Measurements from ENCODE around the gene STAMBP. TPM values are rescaled to one million over a fixed set of nuclear protein-coding genes. Genes with fewer than 3 reads are reported as not detected.
"Not testable (repeated sequence)": the region's sequence is repeated elsewhere in the genome, so short reads cannot be mapped to it uniquely, and the experiment has no call there.

STAMBP gene
- 10 to 100 TPM; 29.5 to 37.2 (median 30.3) TPM for total RNA-seq

DNA sequence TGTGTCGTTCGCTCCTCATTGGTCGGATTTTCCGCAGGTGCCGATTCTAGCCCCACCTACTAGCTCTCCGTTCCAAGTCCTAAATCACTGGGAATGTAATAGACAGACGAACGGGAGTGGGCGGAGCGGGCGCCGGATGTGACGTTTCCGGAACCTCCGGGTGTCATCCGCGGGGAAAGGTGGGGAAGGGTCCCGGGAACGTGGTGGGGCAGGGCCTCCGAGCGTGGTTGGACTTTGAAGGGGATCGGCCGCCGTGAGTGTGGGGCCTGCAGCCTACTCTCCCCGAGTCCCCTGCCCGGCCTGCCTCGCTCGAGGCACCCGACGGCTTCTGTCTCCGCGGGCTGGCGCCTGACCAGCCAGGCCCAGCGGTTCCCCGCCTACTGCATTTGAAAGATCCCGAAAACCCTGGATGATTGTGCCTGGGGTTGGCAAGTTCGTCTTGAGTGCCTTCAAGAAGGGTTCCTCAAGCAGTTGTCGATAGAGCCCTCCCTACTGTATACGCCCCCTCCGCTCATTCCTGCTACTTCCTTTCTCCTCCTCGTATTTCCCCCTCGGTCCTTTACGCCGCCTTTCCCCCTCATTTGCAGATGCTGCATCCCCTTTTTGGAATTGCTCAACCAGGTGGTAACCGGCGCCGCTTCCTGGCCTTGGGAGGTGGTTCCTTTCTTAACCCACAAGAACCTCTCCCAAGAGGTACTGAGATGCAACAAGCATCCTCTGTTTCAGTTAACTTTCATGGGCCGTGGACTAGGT lies at the start of gene STAMBP:
Gene STAMBP, plus strand, starts transcription at position 144 of the 753 bp plus-strand sequence. CDS start 1,896 bp downstream, outside the sequence.
- Mint-ChIP-seq H3K27me3 (ENCODE audit: low read depth) (no peaks in the 10 kb centered on the region), H3K9me3 (peaks cover 4% of the 10 kb centered on the region), H3K4me3 (peak within 1 kb of the TSS; percentile 94), H3K36me3 (ENCODE audit: insufficient read depth) (peaks cover 9% of the 10 kb centered on the region), H3K4me1 (ENCODE audit: low read depth) (peaks cover 54% of the 10 kb centered on the region)
- ATAC-seq, result peak; percentile 48 to 68
- DNase-seq, result peak; percentile 88

DNA sequence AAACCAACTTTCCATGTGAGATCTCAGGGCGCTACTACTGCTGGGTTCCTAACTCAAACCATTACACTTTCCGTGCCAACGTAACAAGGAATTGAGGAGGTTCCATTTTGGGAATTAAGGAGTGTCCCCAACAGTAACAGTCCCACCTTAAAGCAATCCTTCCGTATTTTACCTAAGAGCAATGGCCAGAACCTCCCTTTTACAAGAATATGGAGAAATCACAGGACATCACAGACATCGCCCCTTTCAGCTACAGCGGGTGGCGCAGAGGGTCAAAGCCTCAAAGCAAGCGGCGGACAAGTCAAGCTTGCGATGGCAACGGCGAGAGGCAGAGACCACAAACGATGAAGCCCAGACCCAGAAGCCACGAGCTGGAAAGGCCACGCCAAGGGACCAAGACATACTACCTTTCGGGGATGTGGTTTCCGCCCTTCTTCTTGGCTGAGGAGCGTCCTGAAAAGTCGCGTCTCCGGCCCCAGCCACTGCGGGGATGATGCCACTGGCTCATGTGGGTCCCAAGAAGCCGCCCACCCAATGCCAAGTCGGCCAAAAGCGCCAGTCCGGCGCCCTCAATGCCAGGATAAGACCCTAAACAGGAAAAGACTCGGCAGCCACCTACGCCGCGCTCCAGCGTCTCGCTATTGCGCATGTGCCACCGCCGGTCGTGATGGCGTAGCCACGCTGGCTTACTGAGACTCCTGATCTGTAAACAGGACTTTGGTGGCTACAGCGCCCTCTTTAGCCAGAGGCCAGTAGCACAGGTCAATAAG lies 49.1 kb upstream of the STAMBP start, which contains the start of gene DUSP11:
Gene DUSP11, minus strand, starts transcription at position 637 of the 770 bp plus-strand sequence. Its CDS starts 129 bp downstream, at position 508.
- no peaks in the 10 kb centered on the region for H3K9me3 Mint-ChIP-seq
- peak within 1 kb of the TSS; percentile 97 for H3K4me3 Mint-ChIP-seq
- H3K4me1 Mint-ChIP-seq (ENCODE audit: low read depth), result peaks cover 28% of the 10 kb centered on the region
- peaks cover 17% of the 10 kb centered on the region for H3K36me3 Mint-ChIP-seq (ENCODE audit: insufficient read depth)
- peaks cover 6% of the 10 kb centered on the region for H3K27me3 Mint-ChIP-seq (ENCODE audit: low read depth)
- DNase-seq, result peak; percentile 96
- peak; percentile 100 for ATAC-seq

DNA sequence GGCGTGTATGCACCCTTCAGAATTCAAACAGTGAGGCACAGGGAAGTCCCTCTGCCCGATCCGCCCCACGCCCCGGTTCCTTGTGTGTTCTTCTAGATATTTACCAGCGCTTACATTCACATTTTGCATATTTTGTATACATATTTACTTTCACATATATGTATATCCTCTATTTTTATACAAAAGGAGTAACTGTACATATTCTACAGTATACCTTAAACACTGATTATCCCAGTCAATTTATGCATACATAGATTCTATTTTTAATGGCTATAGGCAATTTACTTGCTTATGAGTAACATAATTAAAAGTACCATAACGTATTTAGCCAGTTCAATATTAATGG lies 48.6 kb upstream of the STAMBP start:
- Mint-ChIP-seq H3K9me3 (no peaks in the 10 kb centered on the region), H3K4me1 (ENCODE audit: low read depth) (peaks cover 28% of the 10 kb centered on the region), H3K36me3 (ENCODE audit: insufficient read depth) (peaks cover 12% of the 10 kb centered on the region), H3K4me3 (peak overlapping the region; percentile 97), H3K27me3 (ENCODE audit: low read depth) (peaks cover 6% of the 10 kb centered on the region)
- ATAC-seq (no peak), DNase-seq (no peak)

DNA sequence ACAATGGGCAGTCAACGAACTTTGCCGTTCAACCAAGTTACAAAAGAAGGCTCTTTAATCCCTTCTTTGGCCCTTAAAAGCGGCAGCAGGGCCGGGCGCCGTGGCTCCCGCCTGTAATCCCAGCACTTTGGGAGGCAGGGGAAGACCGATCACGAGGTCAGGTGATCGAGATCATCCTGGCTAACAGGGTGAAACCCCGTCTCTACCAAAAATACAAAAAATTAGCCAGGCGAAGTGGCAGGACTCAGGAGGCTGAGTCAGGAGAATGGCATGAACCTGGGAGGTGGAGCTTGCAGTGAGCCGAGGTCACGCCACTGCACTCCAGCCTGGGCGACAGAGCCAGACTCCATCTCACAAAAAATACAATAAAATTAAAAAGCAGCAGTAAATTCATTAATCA lies 45.4 kb upstream of the STAMBP start:
- ATAC-seq; H3K9me3 Mint-ChIP-seq; H3K36me3 Mint-ChIP-seq (ENCODE audit: insufficient read depth); H3K27me3 Mint-ChIP-seq (ENCODE audit: low read depth); DNase-seq; H3K4me3 Mint-ChIP-seq: not testable (repeated sequence)
- peaks cover 10% of the 10 kb centered on the region for H3K4me1 Mint-ChIP-seq (ENCODE audit: low read depth)

DNA sequence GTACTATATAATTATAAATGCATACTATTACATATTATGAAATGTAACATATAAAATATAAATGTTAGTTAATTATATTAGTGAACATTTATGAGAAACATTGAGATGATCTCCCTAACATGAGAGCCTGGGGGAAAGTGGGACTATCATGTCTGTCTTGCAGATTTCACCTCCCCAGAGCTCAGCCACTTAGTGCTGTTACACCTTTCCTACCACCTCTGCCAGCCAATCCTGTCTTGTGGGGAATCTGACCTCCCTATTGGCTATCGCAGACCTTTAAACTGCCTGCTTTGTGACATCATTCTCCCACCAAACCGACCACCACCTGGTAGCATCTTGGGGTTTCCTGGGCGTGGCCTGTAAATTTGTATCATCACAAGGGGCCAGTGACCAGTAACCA lies 44.9 kb upstream of the STAMBP start, which contains the start of gene C2orf78:
Gene C2orf78, plus strand, starts transcription at position 301 of the 400 bp plus-strand sequence. CDS start 127 bp downstream, outside the sequence.
- DNase-seq; ATAC-seq; H3K4me3 Mint-ChIP-seq; H3K27me3 Mint-ChIP-seq (ENCODE audit: low read depth); H3K4me1 Mint-ChIP-seq (ENCODE audit: low read depth); H3K36me3 Mint-ChIP-seq (ENCODE audit: insufficient read depth); H3K9me3 Mint-ChIP-seq: not testable (repeated sequence)

DNA sequence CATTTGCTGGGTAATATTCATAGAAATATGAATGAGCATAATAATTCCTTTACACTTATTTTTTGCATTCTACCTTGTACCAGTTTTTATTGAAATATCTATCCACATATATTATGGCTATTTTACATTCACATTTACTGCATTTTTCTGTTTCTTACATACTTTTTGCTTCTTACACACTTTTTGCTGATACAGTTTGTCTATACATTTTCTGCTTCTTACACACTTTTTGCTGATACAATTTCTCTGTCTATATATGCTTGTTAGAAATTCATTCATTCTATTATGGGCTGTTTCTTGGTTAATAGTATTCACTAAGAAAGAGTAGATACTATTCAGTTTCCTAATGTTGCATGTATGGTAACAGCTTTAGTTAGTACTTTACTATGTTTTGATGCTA lies 16.9 kb upstream of the STAMBP start:
- Mint-ChIP-seq H3K4me1 (ENCODE audit: low read depth) (no peaks in the 10 kb centered on the region), H3K36me3 (ENCODE audit: insufficient read depth) (no peaks in the 10 kb centered on the region), H3K4me3 (no peak overlapping the region), H3K9me3 (no peaks in the 10 kb centered on the region), H3K27me3 (ENCODE audit: low read depth) (peaks cover 12% of the 10 kb centered on the region)
- ATAC-seq (no peak), DNase-seq (no peak)

GRCh38 chr2:73812635-73813034 lies 16.1 kb upstream of the STAMBP start:
- no peaks in the 10 kb centered on the region for H3K9me3 Mint-ChIP-seq
- DNase-seq (no peak), ATAC-seq (no peak)
- H3K4me1 Mint-ChIP-seq (ENCODE audit: low read depth), result no peaks in the 10 kb centered on the region
- H3K27me3 Mint-ChIP-seq (ENCODE audit: low read depth), result peaks cover 12% of the 10 kb centered on the region
- no peaks in the 10 kb centered on the region for H3K36me3 Mint-ChIP-seq (ENCODE audit: insufficient read depth)
- no peak overlapping the region for H3K4me3 Mint-ChIP-seq

DNA sequence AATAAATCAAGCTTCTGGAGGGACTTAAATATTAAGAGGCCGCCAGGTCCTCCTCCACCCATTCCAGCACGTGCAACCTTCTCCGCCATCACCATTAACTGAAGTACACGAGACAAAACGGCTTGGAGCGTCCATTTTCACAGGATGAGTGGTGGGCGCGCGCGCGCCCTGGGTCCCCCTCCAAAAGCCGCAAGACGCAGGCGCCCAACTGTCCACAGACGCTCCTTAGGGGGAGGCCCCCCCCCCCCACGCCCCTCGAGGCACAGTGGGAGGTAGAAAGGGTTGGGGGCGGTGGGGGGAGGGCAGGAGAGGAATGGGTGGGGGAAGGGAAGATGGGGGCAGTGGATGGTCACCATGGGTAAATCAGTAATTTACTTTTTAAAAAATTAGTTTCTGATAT lies 10.5 kb upstream of the STAMBP start:
- peaks cover 13% of the 10 kb centered on the region for H3K27me3 Mint-ChIP-seq (ENCODE audit: low read depth)
- DNase-seq (no peak), ATAC-seq (no peak)
- H3K9me3 Mint-ChIP-seq, result no peaks in the 10 kb centered on the region
- H3K4me1 Mint-ChIP-seq (ENCODE audit: low read depth), result peaks cover 13% of the 10 kb centered on the region
- H3K4me3 Mint-ChIP-seq, result no peak overlapping the region
- no peaks in the 10 kb centered on the region for H3K36me3 Mint-ChIP-seq (ENCODE audit: insufficient read depth)

DNA sequence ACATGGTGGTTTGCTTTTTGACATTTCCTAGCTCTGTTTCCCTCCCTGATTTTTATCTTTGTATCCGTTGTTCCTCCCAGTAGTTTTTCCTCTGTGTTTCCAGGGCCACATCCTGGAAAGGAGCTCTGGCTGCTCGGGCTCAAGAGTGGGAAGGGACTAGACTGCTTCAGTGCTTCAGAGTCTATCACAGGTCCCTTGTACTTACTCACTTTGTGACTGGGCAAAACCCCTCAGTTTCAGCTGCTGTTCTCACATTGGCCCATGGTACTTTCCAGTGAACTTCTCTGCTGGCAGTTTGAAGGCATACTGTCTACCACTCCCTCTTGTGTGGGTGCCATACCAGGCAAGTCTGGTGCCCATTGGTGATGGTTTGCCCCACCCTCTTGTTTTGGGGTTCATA lies 7.5 kb upstream of the STAMBP start:
- Mint-ChIP-seq H3K9me3 (no peaks in the 10 kb centered on the region), H3K4me3 (no peak overlapping the region), H3K36me3 (ENCODE audit: insufficient read depth) (no peaks in the 10 kb centered on the region), H3K27me3 (ENCODE audit: low read depth) (peaks cover 2% of the 10 kb centered on the region), H3K4me1 (ENCODE audit: low read depth) (peaks cover 17% of the 10 kb centered on the region)
- DNase-seq, result no peak
- ATAC-seq, result peak; percentile 91 to 93

DNA sequence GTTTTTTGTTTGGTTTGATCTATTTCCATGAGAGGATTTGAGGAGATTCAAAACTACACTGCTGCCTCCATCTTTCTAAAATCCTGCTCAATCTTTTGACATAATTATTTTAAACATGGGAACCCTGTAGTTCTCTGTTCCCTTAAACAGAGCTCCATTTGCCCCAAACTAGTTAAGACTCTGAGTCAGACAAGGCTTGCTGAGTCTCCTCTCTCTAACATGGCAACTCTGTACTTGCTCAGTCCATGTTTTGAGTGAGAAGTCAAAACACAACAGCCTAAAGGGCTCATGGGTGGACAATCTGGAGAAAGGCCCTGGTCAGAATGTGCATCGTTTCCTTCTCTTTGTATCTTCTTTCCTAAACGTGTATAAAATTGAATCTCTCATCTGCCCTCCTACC lies 7.1 kb upstream of the STAMBP start:
- ATAC-seq, result peak in 1 of 2 donors; percentile 29
- no peak overlapping the region for H3K4me3 Mint-ChIP-seq

GRCh38 chr2:73822276-73822675 lies 6.5 kb upstream of the STAMBP start:
- Mint-ChIP-seq H3K4me3 (no peak overlapping the region), H3K4me1 (ENCODE audit: low read depth) (peaks cover 18% of the 10 kb centered on the region), H3K27me3 (ENCODE audit: low read depth) (peaks cover 2% of the 10 kb centered on the region), H3K36me3 (ENCODE audit: insufficient read depth) (no peaks in the 10 kb centered on the region), H3K9me3 (no peaks in the 10 kb centered on the region)
- ATAC-seq, result peak; percentile 30 to 42
- DNase-seq, result no peak

More for the DNA sequence above, 7.1 kb upstream of the STAMBP start:
- peaks cover 2% of the 10 kb centered on the region for H3K27me3 Mint-ChIP-seq (ENCODE audit: low read depth)
- H3K36me3 Mint-ChIP-seq (ENCODE audit: insufficient read depth), result no peaks in the 10 kb centered on the region
- no peaks in the 10 kb centered on the region for H3K9me3 Mint-ChIP-seq
- peaks cover 17% of the 10 kb centered on the region for H3K4me1 Mint-ChIP-seq (ENCODE audit: low read depth)
- DNase-seq, result no peak

DNA sequence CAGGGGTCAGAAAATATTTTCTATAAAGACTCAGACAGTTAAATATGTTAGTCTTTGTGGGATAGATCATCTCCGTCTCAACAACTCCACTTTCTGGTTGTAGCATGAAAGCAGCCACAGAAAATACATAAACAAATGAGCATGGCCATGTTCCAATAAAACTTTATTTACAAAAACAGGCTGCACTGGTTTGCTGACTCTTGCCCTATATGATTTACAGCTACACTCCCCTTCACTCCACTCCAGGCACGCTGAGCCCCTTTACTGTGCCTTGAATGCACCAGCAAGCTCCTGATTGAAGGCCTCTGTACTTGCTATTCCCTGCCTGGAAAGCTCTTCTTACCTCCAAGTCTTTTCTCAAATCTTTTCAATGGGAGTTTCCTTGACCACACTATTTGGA lies 5.8 kb upstream of the STAMBP start:
- no peaks in the 10 kb centered on the region for H3K9me3 Mint-ChIP-seq
- H3K4me3 Mint-ChIP-seq, result no peak overlapping the region
- H3K4me1 Mint-ChIP-seq (ENCODE audit: low read depth), result peaks cover 25% of the 10 kb centered on the region
- DNase-seq, result no peak
- ATAC-seq, result no peak
- no peaks in the 10 kb centered on the region for H3K36me3 Mint-ChIP-seq (ENCODE audit: insufficient read depth)
- H3K27me3 Mint-ChIP-seq (ENCODE audit: low read depth), result peaks cover 2% of the 10 kb centered on the region

DNA sequence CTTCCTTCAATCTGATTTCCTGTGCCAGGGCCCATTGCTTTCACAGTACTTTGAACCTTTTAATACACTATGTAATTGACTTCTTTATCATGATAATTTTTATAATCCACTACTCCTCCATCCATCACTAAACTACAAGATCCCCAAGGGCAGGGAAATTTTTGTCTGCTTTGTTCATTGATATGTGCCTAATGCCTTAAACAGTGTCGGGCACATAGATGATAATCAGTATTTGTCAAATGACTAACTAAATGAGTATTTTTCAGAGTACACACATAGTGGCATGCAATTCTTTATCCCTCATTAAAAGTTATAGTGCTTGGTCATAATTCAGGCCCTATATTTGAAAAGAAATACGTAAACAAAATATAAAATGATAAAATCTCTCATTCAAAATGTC lies 5.3 kb upstream of the STAMBP start:
- no peak for ATAC-seq

DNA sequence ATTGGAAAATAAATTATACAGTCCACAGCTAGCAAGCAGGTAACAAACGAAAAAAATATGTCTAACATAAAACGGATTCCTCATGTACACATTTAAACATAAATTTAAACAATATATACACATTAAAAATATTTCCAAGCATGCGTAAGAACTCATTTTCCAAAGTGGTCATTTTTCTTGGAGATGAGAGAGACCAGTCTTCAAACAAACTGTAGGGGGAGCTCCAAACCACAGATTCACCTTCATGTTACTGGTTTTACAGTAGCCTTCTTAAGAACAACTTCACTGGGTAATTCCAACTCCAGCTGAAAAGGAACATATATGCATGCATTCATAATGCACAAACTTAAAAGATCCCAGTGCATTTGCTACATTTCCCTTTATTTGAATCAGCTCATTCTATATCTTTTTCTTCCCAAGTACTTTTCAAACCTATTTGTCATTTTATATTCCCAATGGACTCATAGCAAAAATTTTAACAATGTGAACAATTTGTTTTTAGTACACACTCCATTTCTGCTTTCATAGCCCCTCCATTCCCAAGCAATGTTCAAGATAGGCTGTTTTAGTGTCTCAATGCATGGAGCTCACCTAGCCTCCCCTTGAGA lies 4.7 kb upstream of the STAMBP start:
- no peak for ATAC-seq
- H3K9me3 Mint-ChIP-seq, result no peaks in the 10 kb centered on the region
- no peak overlapping the region for H3K4me3 Mint-ChIP-seq
- H3K4me1 Mint-ChIP-seq (ENCODE audit: low read depth), result peaks cover 32% of the 10 kb centered on the region
- H3K36me3 Mint-ChIP-seq (ENCODE audit: insufficient read depth), result no peaks in the 10 kb centered on the region
- no peak for DNase-seq
- peaks cover 2% of the 10 kb centered on the region for H3K27me3 Mint-ChIP-seq (ENCODE audit: low read depth)

More for the DNA sequence above, 5.3 kb upstream of the STAMBP start:
- Mint-ChIP-seq H3K27me3 (ENCODE audit: low read depth) (peaks cover 2% of the 10 kb centered on the region), H3K4me3 (no peak overlapping the region), H3K4me1 (ENCODE audit: low read depth) (peaks cover 28% of the 10 kb centered on the region), H3K9me3 (no peaks in the 10 kb centered on the region), H3K36me3 (ENCODE audit: insufficient read depth) (no peaks in the 10 kb centered on the region)
- DNase-seq, result no peak
